Body of pancreas (tissue), 4 donors: ENCODE measurements around the gene GCNT2. TPM values are rescaled to one million over a fixed set of nuclear protein-coding genes. Genes with fewer than 3 reads are reported as not detected.

Source experiments
- ATAC-seq: fragments of 150-250 bp; one replicate; pipeline ENCODE4 v1.9.1; 2016
- DNase-seq, 4 donors: peaks; one replicate each; pipeline ENCODE4 v3.0.0-alpha.2; 2019
- H3K27ac ChIP-seq, 4 donors: fragments of 200-600 bp; sonication (generic); 1 replicate in 3 of 4; 2 replicates in 1 of 4; pipeline versions ENCODE4 v1.5.1 to v1.6.1; 2016 to 2019; ENCODE audit warnings: mild to moderate bottlenecking in 1 of 4, mixed read lengths in 1 of 4, moderate library complexity in 1 of 4
- H3K27me3 ChIP-seq, 2 donors: fragments of 200-600 bp; sonication (generic); one replicate each; pipeline ENCODE4 v1.6.0; 2016; ENCODE audit warnings: mild to moderate bottlenecking in 1 of 2
- H3K36me3 ChIP-seq, 2 donors: fragments of 200-600 bp; sonication (generic); replicated peaks in 1 of 2; 2 replicates each; pipeline ENCODE4 v1.5.1; 2016; ENCODE audit warnings: low read depth in 2 of 2; ENCODE audit not compliant: insufficient read depth in 1 of 2
- H3K4me1 ChIP-seq: fragments of 200-600 bp; sonication (generic); one replicate; pipeline ENCODE4 v1.6.0; 2016
- H3K4me3 ChIP-seq, 2 donors: fragments of 200-600 bp; sonication (generic); 1 replicate in 1 of 2; 2 replicates in 1 of 2; pipeline ENCODE4 v1.5.1; 2016 to 2019
- H3K9me3 ChIP-seq, 3 donors: fragments of 200-600 bp; sonication (generic); 1 replicate in 2 of 3; 2 replicates in 1 of 3; pipeline ENCODE4 v1.5.1; 2016
- POLR2A ChIP-seq, 3 donors: fragments of 450-650 bp; IDR thresholded peaks; one replicate each; pipeline ENCODE4 v1.6.1; 2016; ENCODE audit warnings: antibody characterized with exemption in 3 of 3, mild to moderate bottlenecking in 2 of 3
- WGBS, 2 donors: methylation state at CpG; one replicate each; pipeline ENCODE4 v1.1.5; 2017; 5-methylcytosine and 5-hydroxymethylcytosine counted together
- intact Hi-C: fragments of 100-400 bp; cut with DNase I; formaldehyde crosslinking; loops from one replicate; pipeline ENCODE4 v1.15.1; 2023
- total RNA-seq, 2 donors: library from RNA; depleted of rRNA; stranded (reverse); fragments of >200 nt; gene quantifications; one replicate each; pipeline ENCODE4 v1.1.0, GENCODE V29; 2016
- TF ChIP-seq, protein P1 (sequence below), 7 experiments: fragments of 450-650 bp in 4 of 7; fragments of 200-600 bp in 3 of 7; sonication (generic) in 3 of 7; IDR thresholded peaks; one replicate each; pipeline ENCODE4 v1.5.1; 2016 to 2019; ENCODE audit warnings: antibody characterized with exemption in 7 of 7

GCNT2 gene
- total RNA-seq, 2 donors from 2014 or later = 4.4 to 7.6 TPM

DNA sequence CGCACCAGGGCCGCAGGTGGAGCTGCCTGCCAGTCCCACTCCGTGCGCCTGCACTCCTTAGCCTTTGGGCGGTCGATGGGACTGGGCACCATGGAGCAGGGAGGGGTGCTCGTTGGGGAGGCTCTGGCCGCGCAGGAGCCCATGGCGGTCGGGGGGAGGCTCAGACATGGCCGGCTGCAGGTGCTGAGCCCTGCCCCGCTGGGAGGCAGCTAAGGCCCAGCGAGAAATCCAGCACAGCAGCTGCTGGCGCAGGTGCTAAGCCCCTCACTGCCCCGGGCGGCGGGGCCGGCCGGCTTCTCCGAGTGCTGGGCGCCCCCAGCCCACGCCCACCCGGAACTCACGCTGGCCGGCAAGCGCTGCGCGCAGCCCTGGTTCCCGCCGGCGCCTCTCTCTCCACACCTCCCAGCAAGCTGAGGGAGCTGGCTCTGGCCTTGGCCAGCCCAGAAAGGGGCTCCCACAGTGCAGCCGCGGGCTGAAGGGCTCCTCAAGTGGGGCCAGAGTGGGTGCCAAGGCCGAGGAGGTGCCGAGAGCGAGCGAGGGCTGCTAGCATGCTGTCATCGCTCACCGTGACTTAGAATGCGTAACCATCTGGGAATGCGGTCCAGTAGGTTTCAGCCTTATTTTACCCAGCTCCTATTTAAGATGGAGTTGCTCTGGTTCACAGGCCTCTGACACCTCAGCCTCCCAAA, 96.0 kb downstream of the GCNT2 start:
- WGBS, 2 donors = 95% methylated on average over 6 to 28 of the region's 42 CpGs
- no peaks in the 10 kb centered on the region for H3K36me3 ChIP-seq
- H3K9me3 ChIP-seq = no peaks in the 10 kb centered on the region
- peaks cover 14% of the 10 kb centered on the region for H3K4me1 ChIP-seq
- no peak overlapping the region for H3K4me3 ChIP-seq
- intact Hi-C loops = no loop called here
- no peak overlapping the region for H3K27ac ChIP-seq
- DNase-seq = no peak
- no peak for ATAC-seq
- TF ChIP-seq, protein P1, sequence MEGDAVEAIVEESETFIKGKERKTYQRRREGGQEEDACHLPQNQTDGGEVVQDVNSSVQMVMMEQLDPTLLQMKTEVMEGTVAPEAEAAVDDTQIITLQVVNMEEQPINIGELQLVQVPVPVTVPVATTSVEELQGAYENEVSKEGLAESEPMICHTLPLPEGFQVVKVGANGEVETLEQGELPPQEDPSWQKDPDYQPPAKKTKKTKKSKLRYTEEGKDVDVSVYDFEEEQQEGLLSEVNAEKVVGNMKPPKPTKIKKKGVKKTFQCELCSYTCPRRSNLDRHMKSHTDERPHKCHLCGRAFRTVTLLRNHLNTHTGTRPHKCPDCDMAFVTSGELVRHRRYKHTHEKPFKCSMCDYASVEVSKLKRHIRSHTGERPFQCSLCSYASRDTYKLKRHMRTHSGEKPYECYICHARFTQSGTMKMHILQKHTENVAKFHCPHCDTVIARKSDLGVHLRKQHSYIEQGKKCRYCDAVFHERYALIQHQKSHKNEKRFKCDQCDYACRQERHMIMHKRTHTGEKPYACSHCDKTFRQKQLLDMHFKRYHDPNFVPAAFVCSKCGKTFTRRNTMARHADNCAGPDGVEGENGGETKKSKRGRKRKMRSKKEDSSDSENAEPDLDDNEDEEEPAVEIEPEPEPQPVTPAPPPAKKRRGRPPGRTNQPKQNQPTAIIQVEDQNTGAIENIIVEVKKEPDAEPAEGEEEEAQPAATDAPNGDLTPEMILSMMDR (IDR thresholded peaks at IDR 0.05) = no peak
- no peak for TF ChIP-seq POLR2A (IDR thresholded peaks at IDR 0.05)
- no peaks in the 10 kb centered on the region for H3K27me3 ChIP-seq

DNA sequence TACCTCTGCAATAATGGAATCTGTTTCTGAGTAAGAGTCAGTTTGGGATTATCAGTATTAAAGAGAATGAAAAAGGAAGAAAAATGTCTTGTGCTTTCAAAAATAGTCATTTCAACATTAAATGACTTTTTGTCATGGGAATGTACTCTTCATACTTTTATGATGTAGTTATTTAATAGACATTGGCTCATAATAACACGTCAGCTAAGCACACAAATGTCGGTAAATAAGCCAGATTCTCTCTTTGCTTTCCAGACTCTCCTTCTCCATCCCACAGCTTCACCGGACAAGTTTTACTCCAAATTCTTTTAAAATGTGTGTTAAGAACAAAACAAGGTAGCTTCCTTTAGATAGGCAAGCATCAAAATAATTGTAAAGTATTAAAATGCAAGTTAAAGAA, 97.3 kb downstream of the GCNT2 start:
- no peak overlapping the region for H3K27ac ChIP-seq
- 84 to 86% methylated on average over 3 of the region's 3 CpGs for WGBS, 2 donors

DNA sequence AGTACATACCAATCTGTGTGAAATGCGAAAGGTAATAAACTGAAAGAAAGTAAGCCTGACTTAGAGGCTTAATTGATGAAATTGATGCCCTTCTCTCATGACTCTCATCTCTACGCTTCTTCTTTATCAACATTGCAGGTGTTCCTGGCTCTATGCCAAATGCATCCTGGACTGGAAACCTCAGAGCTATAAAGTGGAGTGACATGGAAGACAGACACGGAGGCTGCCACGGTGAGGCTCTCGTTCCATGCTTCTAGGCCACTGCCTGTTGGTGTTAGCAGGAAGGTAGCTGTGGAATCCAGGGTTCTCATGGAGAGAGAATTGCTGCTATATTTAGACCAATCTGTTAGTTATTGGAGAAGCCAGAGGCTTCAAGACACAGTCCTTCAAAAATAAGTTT, 100.1 kb downstream of the GCNT2 start:
- Histone ChIP-seq H3K27ac (no peak overlapping the region), H3K9me3 (no peaks in the 10 kb centered on the region), H3K4me1 (no peaks in the 10 kb centered on the region), H3K4me3 (no peak overlapping the region), H3K36me3 (no peaks in the 10 kb centered on the region), H3K27me3 (no peaks in the 10 kb centered on the region)
- WGBS, 2 donors = 89 to 92% methylated on average over 5 of the region's 5 CpGs
- TF ChIP-seq, protein P1 (IDR thresholded peaks at IDR 0.05) = no peak
- no peak for TF ChIP-seq POLR2A (IDR thresholded peaks at IDR 0.05)
- DNase-seq (no peak), ATAC-seq (no peak)
- intact Hi-C loops = no loop called here

More for the DNA sequence above, 97.3 kb downstream of the GCNT2 start:
- Histone ChIP-seq H3K4me3 (no peak overlapping the region), H3K4me1 (peaks cover 4% of the 10 kb centered on the region), H3K36me3 (no peaks in the 10 kb centered on the region), H3K9me3 (no peaks in the 10 kb centered on the region), H3K27me3 (no peaks in the 10 kb centered on the region)
- intact Hi-C loops = no loop called here
- ATAC-seq (no peak), DNase-seq (no peak)
- TF ChIP-seq POLR2A (IDR thresholded peaks at IDR 0.05) = no peak
- TF ChIP-seq, protein P1 (IDR thresholded peaks at IDR 0.05) = no peak

DNA sequence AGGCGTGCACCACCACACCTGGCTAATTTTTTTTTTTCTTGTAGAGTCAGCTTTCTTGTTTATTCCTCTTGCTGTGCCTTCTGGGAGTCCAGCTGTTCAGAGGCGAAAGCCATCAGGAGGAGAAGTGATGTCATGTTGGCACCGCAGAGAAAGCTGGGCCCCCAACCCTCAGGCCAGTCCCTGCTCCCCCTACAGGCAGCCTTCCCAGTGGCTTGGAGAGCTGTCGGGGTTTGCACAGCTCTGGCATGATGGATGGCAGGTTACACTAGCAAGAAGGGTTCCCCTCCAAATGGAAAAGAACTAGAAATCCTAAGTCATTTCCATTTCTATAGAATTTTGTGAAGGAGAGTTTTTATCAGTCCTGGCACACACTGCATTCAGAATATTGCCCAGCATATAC, 100.7 kb downstream of the GCNT2 start:
- Histone ChIP-seq H3K4me3 (no peak overlapping the region), H3K4me1 (no peaks in the 10 kb centered on the region), H3K27me3 (no peaks in the 10 kb centered on the region), H3K36me3 (no peaks in the 10 kb centered on the region), H3K27ac (no peak overlapping the region), H3K9me3 (no peaks in the 10 kb centered on the region)
- intact Hi-C loops = no loop called here
- TF ChIP-seq, protein P1 (IDR thresholded peaks at IDR 0.05) = no peak
- TF ChIP-seq POLR2A (IDR thresholded peaks at IDR 0.05) = no peak
- ATAC-seq (no peak), DNase-seq (no peak)
- 96 to 98% methylated on average over 4 of the region's 4 CpGs for whole genome bisulfite sequencing, 2 donors

DNA sequence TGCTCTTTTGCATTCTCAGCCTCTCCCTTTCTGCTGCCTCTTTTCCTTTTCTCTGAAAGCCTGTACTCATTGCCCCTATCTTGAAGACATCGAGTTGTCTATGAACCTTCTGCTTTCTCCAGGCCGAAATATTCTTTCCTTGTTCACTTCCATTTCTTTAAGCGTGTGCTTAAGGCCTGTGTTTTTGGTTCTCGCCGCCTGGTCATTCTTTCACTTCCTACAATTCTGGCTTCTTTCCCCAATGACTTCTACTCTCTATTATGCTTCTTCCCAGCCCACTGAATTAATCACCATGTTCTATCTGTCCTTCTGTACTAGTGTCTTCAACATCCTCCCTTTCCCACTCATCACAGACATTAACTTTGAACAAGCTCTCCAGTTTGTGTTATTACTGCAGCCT, 103.7 kb downstream of the GCNT2 start:
- no peak for ATAC-seq
- Histone ChIP-seq H3K36me3 (no peaks in the 10 kb centered on the region), H3K27ac (no peak overlapping the region), H3K4me1 (no peaks in the 10 kb centered on the region), H3K4me3 (no peak overlapping the region), H3K9me3 (no peaks in the 10 kb centered on the region), H3K27me3 (no peaks in the 10 kb centered on the region)
- no peak for DNase-seq
- intact Hi-C loops = no loop called here
- 81 to 91% methylated on average over 5 of the region's 5 CpGs for WGBS, 2 donors
- no peak for TF ChIP-seq POLR2A (IDR thresholded peaks at IDR 0.05)
- TF ChIP-seq, protein P1 (IDR thresholded peaks at IDR 0.05) = no peak
